Rectal smooth muscle tissue (tissue), 1 donor: Measurements from ENCODE around the gene KIFC3.

Experiments
- H3K27ac ChIP-seq: one replicate; pipeline ENCODE4 v1.7.0; 2013; ENCODE audit warnings: low read depth, low read length, inconsistent platforms
- H3K27me3 ChIP-seq: one replicate; pipeline ENCODE4 v1.7.0; 2013; ENCODE audit warnings: low read length; ENCODE audit not compliant: control insufficient read depth, insufficient read depth
- H3K36me3 ChIP-seq: one replicate; pipeline ENCODE4 v1.7.0; 2013; ENCODE audit warnings: low read length; ENCODE audit not compliant: control insufficient read depth, insufficient read depth
- H3K4me1 ChIP-seq: one replicate; pipeline ENCODE4 v1.7.0; 2013; ENCODE audit warnings: low read length; ENCODE audit not compliant: control insufficient read depth, insufficient read depth
- H3K4me3 ChIP-seq: one replicate; pipeline ENCODE4 v1.7.0; 2013; ENCODE audit warnings: low read length
- H3K9ac ChIP-seq: one replicate; pipeline ENCODE4 v1.7.0; 2013; ENCODE audit warnings: low read length

Gene KIFC3

GRCh38 chr16:57755061-57755684 is 47.1 kb downstream of the KIFC3 start:
- Histone ChIP-seq H3K36me3 (peaks cover 6% of the 10 kb centered on the region), H3K27me3 (no peaks in the 10 kb centered on the region), H3K27ac (no peak overlapping the region), H3K4me3 (no peak overlapping the region), H3K9ac (no peak overlapping the region), H3K4me1 (no peaks in the 10 kb centered on the region)

DNA sequence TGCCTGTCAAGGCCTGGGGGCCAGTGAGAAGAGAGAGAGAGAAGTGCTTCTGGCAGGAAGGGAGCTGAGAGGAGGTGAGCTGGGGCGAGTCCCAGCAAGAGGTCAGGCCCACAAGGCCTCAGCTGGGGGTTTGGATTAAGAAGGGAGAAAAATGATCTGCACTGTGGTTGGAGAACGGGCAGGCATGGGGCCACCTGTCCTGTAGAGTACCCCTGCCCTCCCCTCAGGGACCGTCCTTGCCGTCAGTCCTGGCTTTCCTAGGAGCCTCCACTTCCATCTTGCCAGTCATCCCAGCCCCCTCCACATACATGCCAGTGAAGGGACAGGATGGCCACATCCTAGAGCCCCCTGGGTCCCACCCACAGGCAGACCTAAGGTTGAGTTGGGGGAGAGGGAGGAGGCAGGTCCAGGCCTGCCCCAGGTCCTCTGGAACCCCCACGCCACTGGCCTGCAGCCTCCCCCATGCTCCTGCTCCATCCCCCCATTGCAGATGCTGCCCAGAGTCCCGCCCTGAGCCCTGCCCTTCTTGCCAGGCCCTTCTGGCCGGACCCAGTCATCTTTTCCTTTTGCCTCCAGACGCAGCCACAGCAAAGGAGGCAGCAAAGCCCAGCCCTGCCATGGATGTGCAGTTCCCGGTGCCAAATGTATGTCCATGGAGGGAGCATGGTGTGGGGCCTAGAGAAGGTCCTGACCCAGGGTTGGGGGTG is 47.8 kb downstream of the KIFC3 start:
- H3K27ac ChIP-seq: no peak overlapping the region
- H3K36me3 ChIP-seq: peaks cover 6% of the 10 kb centered on the region
- no peak overlapping the region for H3K9ac ChIP-seq

GRCh38 chr16:57753448-57754353 is 48.6 kb downstream of the KIFC3 start:
- H3K27ac ChIP-seq: no peak overlapping the region
- H3K4me3 ChIP-seq: no peak overlapping the region
- no peak overlapping the region for H3K9ac ChIP-seq
- H3K27me3 ChIP-seq: no peaks in the 10 kb centered on the region
- no peaks in the 10 kb centered on the region for H3K4me1 ChIP-seq
- H3K36me3 ChIP-seq: peaks cover 4% of the 10 kb centered on the region

More for the DNA sequence above, 47.8 kb downstream of the KIFC3 start:
- Histone ChIP-seq H3K27me3 (no peaks in the 10 kb centered on the region), H3K4me3 (no peak overlapping the region), H3K4me1 (no peaks in the 10 kb centered on the region)

DNA sequence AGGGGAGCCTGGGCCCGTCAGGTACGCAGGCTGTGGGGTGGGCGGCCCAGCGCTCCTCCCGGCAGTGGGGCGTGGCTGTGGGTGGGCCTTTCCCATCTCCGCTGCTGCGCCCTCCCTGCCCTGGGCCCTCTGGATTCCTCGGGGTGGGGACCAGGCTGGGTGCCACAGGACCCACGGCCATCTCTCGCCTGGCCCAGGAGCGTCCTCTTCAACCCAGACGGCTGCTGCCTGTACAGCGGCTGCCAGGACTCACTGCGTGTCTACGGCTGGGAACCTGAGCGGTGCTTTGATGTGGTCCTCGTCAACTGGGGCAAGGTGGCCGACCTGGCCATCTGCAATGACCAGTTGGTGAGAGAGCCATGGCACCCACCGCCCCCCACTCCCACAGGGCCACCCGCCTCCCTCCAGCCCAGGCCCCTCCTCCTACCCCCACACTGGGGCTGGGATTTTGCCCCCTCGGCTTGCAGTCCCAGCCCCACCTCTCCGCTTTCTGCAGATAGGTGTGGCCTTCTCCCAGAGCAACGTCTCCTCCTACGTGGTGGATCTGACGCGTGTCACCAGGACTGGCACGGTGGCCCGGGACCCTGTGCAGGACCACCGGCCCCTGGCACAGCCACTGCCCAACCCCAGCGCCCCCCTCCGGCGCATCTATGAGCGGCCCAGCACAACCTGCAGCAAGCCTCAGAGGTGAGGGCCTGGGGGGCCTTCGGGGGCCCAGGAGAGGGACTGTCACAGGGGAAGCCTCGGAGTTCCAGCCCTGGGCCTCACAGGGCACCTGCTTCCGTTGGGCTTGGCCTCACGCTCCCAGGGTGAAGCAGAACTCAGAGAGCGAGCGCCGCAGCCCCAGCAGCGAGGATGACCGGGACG is 49.5 kb downstream of the KIFC3 start:
- no peak overlapping the region for H3K27ac ChIP-seq
- peaks cover 4% of the 10 kb centered on the region for H3K36me3 ChIP-seq
- no peak overlapping the region for H3K9ac ChIP-seq
- H3K4me1 ChIP-seq: no peaks in the 10 kb centered on the region
- H3K4me3 ChIP-seq: no peak overlapping the region
- H3K27me3 ChIP-seq: no peaks in the 10 kb centered on the region

DNA sequence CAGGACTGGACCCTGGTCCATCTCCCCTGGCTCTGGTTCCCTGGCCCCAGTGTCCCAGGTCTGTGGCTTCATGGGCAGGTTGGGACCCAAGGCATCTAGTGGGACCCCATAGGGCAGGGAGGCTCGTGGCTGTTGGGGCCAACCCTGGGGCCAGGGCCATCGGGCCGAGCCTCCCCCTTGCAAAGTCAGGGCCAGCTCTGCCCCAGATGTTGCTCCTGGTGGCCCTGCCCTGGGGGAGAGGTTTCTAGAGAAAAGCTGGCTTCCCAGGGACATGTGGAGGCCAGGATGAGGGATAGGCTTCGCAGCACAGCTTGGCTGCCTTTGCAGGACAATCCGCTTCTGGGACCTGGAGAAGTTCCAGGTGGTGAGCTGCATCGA is 50.1 kb downstream of the KIFC3 start:
- peaks cover 4% of the 10 kb centered on the region for H3K36me3 ChIP-seq
- H3K4me3 ChIP-seq: no peak overlapping the region

GRCh38 chr16:57751539-57752202 is 50.6 kb downstream of the KIFC3 start:
- H3K36me3 ChIP-seq: peaks cover 4% of the 10 kb centered on the region
- no peaks in the 10 kb centered on the region for H3K4me1 ChIP-seq
- H3K9ac ChIP-seq: no peak overlapping the region
- no peak overlapping the region for H3K27ac ChIP-seq
- H3K27me3 ChIP-seq: no peaks in the 10 kb centered on the region
- H3K4me3 ChIP-seq: no peak overlapping the region

More for the DNA sequence above, 50.1 kb downstream of the KIFC3 start:
- no peak overlapping the region for H3K27ac ChIP-seq
- H3K27me3 ChIP-seq: no peaks in the 10 kb centered on the region
- no peak overlapping the region for H3K9ac ChIP-seq
- no peaks in the 10 kb centered on the region for H3K4me1 ChIP-seq

DNA sequence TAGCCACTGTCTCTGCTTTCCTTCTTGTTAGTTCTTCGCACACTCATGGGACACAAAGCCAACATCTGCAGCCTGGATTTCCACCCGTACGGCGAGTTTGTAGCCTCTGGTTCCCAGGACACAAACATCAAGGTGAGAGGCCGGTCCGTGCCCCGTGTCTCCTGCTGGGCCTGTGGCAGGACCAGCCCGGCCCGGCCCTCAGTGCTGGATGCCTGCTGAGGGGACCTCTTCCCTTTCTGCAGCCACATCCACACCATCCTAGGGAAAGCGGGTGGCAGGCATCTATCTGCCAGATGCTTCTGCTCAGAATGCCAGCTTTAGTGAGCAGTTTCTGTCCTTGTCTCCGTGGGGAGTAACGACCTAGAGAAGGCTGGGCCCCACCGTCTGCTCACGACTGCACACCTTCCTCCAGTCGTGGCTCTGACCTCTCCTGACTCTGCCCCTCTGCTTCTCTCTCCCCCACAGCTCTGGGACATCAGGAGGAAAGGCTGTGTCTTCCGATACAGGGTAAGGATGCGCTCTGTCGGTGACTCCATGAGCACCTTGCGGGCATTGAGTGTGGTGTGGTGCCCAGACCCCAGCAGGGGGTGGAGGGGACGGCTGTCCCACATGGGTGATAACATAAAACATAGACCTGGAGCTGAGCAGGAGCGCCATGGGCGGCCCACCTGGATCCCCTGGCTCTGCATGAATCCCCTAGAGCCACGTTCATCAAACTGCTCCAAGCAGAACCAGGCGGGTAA is 51.3 kb downstream of the KIFC3 start:
- Histone ChIP-seq H3K27ac (no peak overlapping the region), H3K36me3 (peaks cover 3% of the 10 kb centered on the region)

DNA sequence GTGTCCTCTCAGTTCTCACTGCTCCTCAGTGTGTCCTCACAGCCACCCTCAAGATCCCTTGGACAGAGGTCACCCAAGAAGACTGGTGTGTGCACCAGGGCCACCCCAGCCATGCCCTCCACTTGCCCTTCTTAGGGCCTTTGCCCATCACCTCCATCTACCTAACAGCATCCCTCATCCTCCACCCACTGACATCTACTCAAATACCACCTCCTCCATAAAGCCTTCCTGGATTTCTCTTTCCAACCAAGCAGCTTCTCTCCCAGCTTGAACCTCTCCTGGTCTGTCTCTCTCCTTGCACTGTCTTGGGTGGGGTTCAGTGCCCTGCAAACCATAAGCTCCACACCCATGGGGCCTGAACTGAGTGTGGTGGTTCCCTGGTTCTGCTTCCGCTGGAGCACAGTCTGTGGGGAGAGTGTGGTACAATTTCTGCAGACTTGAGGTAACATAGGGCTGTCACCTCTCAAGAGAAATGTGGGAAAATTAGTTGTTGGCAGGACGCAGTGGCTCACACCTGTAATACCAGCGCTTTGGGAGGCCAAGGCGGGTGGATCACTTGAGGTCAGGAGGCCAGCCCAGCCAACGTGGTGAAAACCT is 52.3 kb downstream of the KIFC3 start:
- Histone ChIP-seq H3K36me3 (peaks cover 2% of the 10 kb centered on the region), H3K4me1 (no peaks in the 10 kb centered on the region), H3K9ac (no peak overlapping the region), H3K27me3 (no peaks in the 10 kb centered on the region), H3K27ac (no peak overlapping the region), H3K4me3 (no peak overlapping the region)

More for the DNA sequence above, 51.3 kb downstream of the KIFC3 start:
- Histone ChIP-seq H3K4me3 (no peak overlapping the region), H3K9ac (no peak overlapping the region), H3K27me3 (no peaks in the 10 kb centered on the region), H3K4me1 (no peaks in the 10 kb centered on the region)

DNA sequence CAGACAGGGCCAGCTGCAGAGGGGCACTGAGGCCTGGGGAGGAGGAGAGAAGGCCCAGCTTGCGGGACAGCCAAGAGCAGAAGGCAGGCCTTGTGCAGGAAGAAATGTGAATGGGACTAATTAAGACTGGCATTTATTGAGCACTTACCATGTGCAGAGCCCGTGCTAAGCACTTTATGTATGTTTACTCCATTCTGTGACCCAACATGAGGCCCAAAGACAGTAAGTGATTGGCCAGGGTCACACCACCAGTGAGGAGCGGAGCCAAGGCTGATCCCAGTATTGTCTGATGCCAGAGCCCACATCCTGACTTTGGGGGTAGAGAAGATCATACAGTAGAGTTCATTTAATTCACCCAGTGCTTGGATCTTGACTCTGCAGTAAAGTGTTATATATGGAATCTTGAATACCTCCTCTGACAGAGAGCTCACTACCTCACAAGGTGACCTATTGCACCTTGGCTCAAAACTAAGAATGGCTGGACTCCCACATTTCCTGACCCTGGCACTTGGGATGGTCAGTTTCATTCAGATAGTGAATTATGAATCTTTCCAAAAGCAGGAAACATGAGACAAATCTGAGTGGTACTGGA is 53.1 kb downstream of the KIFC3 start:
- Histone ChIP-seq H3K36me3 (peaks cover 3% of the 10 kb centered on the region), H3K4me1 (no peaks in the 10 kb centered on the region)

DNA sequence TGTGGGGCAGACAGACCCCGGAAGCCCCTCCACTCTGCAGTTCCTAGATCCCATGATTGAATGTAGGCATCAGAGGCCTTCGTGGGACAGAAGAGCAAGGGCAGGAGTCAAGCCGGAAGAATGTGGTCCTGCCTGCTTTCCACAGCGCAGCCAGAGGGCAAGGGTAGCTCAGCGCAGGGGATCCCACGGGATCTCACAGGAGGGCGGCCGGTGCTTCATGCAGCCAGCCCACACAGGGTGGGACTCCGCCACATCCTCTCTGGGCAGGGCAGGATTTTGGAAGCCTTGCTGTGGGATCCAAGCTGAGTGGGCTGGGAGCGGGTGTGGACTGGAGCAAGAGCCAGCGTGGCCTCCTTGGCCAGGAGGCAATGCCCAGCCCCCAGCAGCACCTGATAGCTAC is 53.7 kb downstream of the KIFC3 start:
- Histone ChIP-seq H3K4me3 (no peak overlapping the region), H3K4me1 (no peaks in the 10 kb centered on the region), H3K9ac (no peak overlapping the region), H3K27me3 (no peaks in the 10 kb centered on the region), H3K27ac (no peak overlapping the region), H3K36me3 (peaks cover 2% of the 10 kb centered on the region)

More for the DNA sequence above, 53.1 kb downstream of the KIFC3 start:
- Histone ChIP-seq H3K27ac (no peak overlapping the region), H3K4me3 (no peak overlapping the region), H3K27me3 (no peaks in the 10 kb centered on the region), H3K9ac (no peak overlapping the region)
